GM06990 (cell line): ENCODE measurements around the gene PLEKHO2.
A peak's percentile ranks its signal among the peaks of the same experiment; 100 is the strongest.

ENCODE experiments used
- DNase-seq: peaks from one replicate; pipeline ENCODE4 v3.0.0-alpha.2; 2011; ENCODE audit not compliant: insufficient read length; ENCODE audit errors: extremely low read depth
- H3K27me3 ChIP-seq: replicated peaks from 2 replicates; pipeline ENCODE4 v1.6.0; 2011; ENCODE audit warnings: low read length; ENCODE audit not compliant: control insufficient read depth, insufficient read depth
- H3K36me3 ChIP-seq: 2 replicates; pipeline ENCODE4 v1.5.1; 2011; ENCODE audit warnings: low read length; ENCODE audit not compliant: control insufficient read depth, insufficient read depth
- H3K4me3 ChIP-seq: replicated peaks from 2 replicates; pipeline ENCODE4 v1.5.1; 2011; ENCODE audit warnings: low read depth, mild to moderate bottlenecking, control low read depth, low read length
- CTCF ChIP-seq: IDR thresholded peaks from 2 replicates; pipeline ENCODE4 v1.5.1; 2011; ENCODE audit warnings: low read length, control low read depth, mild to moderate bottlenecking, inconsistent platforms; ENCODE audit not compliant: insufficient read depth, poor library complexity, severe bottlenecking

PLEKHO2 gene

GRCh38 chr15:64844576-64845145 lies 2.9 kb downstream of the PLEKHO2 start:
- Histone ChIP-seq H3K27me3 (no peaks in the 10 kb centered on the region), H3K4me3 (peak overlapping the region; percentile 98), H3K36me3 (peaks cover 11% of the 10 kb centered on the region)
- TF ChIP-seq CTCF: no peak
- no peak for DNase-seq

DNA sequence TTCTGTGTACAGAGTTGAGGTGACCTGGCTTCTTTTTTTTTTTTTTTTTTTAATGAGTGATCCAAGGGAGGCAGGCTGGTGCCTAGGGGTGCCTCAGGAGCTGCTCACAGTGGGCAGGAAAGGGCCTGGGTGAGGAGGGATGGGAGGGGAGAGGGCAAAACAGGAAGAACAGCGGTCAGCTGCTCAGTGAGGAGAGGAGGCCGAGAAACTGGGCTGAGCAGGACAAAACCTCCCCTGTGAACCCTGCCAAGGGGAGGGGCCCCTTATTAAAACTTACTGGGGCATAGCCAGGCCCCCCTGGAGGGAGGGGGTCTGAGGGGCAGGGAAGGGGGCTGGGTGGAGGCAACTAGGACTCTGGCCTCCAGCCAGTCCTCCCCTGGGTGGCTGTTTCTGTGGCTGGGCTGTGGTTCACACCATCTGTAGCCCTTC lies 3.5 kb downstream of the PLEKHO2 start:
- Histone ChIP-seq H3K36me3 (peaks cover 12% of the 10 kb centered on the region), H3K4me3 (peak overlapping the region; percentile 98), H3K27me3 (no peaks in the 10 kb centered on the region)
- no peak for TF ChIP-seq CTCF
- no peak for DNase-seq

GRCh38 chr15:64845831-64846595 lies 4.3 kb downstream of the PLEKHO2 start:
- peak overlapping the region; percentile 98 for H3K4me3 ChIP-seq
- no peak for DNase-seq

GRCh38 chr15:64847016-64847415 lies 5.3 kb downstream of the PLEKHO2 start:
- Histone ChIP-seq H3K4me3 (no peak overlapping the region; the same call in 1 of the 2 replicates), H3K27me3 (no peaks in the 10 kb centered on the region), H3K36me3 (peaks cover 23% of the 10 kb centered on the region)
- no peak for DNase-seq
- TF ChIP-seq CTCF: no peak

More at GRCh38 chr15:64845831-64846595, 4.3 kb downstream of the PLEKHO2 start:
- Histone ChIP-seq H3K27me3 (no peaks in the 10 kb centered on the region), H3K36me3 (peaks cover 17% of the 10 kb centered on the region)
- TF ChIP-seq CTCF: no peak

GRCh38 chr15:64847448-64847847 lies 5.7 kb downstream of the PLEKHO2 start:
- H3K36me3 ChIP-seq: peaks cover 23% of the 10 kb centered on the region

More at GRCh38 chr15:64847448-64847847, 5.7 kb downstream of the PLEKHO2 start:
- H3K27me3 ChIP-seq: no peaks in the 10 kb centered on the region
- no peak for TF ChIP-seq CTCF
- no peak for DNase-seq
- no peak overlapping the region for H3K4me3 ChIP-seq
